Measurements from ENCODE around the gene NRAP.

The NRAP gene

DNA sequence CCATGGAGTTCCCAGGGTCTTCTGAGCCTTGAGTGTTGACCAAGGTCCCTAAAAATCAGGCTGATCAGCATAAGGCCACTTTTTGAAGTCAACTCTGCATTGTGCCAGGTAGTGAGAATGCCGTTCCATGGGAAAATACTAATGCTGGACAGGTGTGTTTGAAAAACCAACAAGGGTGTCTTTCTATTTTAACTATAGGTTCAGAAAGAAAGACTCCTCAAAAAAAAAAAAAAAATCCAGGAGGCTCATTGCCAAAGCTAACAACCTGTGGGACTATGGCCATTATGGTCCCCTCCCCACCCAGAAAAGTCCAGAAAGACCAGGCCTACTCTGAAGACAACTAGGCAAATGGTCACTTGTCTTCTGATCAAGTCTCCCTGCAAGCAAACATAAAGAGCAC lies 44.4 kb downstream of the NRAP start (continued):
- TF ChIP-seq, protein P1, sequence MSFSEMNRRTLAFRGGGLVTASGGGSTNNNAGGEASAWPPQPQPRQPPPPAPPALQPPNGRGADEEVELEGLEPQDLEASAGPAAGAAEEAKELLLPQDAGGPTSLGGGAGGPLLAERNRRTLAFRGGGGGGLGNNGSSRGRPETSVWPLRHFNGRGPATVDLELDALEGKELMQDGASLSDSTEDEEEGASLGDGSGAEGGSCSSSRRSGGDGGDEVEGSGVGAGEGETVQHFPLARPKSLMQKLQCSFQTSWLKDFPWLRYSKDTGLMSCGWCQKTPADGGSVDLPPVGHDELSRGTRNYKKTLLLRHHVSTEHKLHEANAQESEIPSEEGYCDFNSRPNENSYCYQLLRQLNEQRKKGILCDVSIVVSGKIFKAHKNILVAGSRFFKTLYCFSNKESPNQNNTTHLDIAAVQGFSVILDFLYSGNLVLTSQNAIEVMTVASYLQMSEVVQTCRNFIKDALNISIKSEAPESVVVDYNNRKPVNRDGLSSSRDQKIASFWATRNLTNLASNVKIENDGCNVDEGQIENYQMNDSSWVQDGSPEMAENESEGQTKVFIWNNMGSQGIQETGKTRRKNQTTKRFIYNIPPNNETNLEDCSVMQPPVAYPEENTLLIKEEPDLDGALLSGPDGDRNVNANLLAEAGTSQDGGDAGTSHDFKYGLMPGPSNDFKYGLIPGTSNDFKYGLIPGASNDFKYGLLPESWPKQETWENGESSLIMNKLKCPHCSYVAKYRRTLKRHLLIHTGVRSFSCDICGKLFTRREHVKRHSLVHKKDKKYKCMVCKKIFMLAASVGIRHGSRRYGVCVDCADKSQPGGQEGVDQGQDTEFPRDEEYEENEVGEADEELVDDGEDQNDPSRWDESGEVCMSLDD (tag by site-specific recombination; IDR thresholded peaks at IDR 0.05): no peak
- TF ChIP-seq RBAK (tag by site-specific recombination; IDR thresholded peaks at IDR 0.05) (no peak), ZFP3 (tag by site-specific recombination; IDR thresholded peaks at IDR 0.05; ENCODE audit: low read depth) (no peak), ZNF350 (tag by site-specific recombination; IDR thresholded peaks at IDR 0.05) (no peak), TCF7L2 (IDR thresholded peaks at IDR 0.05; ENCODE audit: borderline replicate concordance, low read depth, low read length) (no peak)

DNA sequence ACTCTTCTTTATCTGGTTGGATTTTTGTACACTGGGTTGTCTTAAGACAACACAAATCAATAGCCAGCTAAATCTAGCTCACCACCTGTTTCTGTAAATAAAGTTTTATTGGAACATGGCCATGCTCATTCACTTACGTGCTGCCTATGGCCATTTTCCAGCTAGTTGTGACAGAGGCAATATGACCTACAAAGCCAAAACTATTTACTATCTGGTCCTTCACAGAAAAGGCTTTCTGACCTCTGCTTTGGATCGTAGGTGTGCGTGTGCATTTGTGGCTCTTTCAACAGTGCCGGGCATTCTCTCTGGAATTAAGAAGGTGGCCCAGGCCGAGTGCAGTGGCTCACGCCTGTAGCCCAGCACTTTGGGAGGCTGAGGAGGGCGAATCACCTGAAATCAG lies 45.5 kb downstream of the NRAP start:
- no peak for TF ChIP-seq ZNF777 (tag by site-specific recombination; IDR thresholded peaks at IDR 0.05; ENCODE audit: borderline replicate concordance)
- no peak for TF ChIP-seq ZNF292 (tag by site-specific recombination; IDR thresholded peaks at IDR 0.05; ENCODE audit: borderline replicate concordance, low read depth)
- TF ChIP-seq ZNF514 (tag by site-specific recombination; IDR thresholded peaks at IDR 0.05): no peak
- no peak overlapping the region for H3K4me3 ChIP-seq (ENCODE audit: low read depth, low read length)
- H3K36me3 ChIP-seq (ENCODE audit: control insufficient read depth in 2 of 2, insufficient read depth in 1 of 2, low read length in 2 of 2): no peaks in the 10 kb centered on the region
- no peak overlapping the region for H3K27ac ChIP-seq (ENCODE audit: extremely low read depth, low read depth, low read length)
- ChIA-PET POLR2A (no interaction called here), CTCF (interaction anchor here (1.3 kb wide), 1 partner anchor 31 kb away, joined by 4 read pairs; no protein-coding TSS in a partner anchor)
- H3K9me3 ChIP-seq (ENCODE audit: control insufficient read depth, insufficient read depth, low read depth, low read length): no peaks in the 10 kb centered on the region
- H3K4me1 ChIP-seq (ENCODE audit: control insufficient read depth, insufficient read depth, low read length): no peaks in the 10 kb centered on the region

DNA sequence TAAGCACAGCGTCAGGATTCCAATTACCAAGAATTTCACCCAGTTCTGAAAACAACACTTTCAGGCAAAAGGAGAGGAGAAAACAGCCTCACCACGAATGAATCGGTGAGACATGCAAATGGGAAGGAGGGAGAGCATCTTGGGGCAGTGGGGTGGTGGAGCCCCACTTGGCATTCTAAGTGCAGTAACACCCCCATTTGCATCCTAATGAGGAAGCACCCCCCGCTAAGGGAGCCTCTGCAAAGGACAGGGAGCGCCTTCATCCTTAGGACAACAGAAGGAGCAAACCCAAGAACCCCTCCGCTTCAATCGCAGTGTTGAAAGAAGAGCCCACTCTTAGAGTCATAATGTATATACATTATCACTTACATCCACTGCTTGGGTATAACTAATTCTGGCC lies 46.8 kb downstream of the NRAP start:
- CTCF ChIA-PET: interaction anchor here (0.6 to 3.0 kb wide), 15 partner anchors 10 to 1084 kb away, joined by 3 to 31 read pairs (median 4); no protein-coding TSS in a partner anchor
- Histone ChIP-seq H3K27ac (ENCODE audit: extremely low read depth, low read depth, low read length) (no peak overlapping the region), H3K36me3 (ENCODE audit: control insufficient read depth in 2 of 2, insufficient read depth in 1 of 2, low read length in 2 of 2) (no peaks in the 10 kb centered on the region), H3K9me3 (ENCODE audit: control insufficient read depth, insufficient read depth, low read depth, low read length) (no peaks in the 10 kb centered on the region), H3K4me1 (ENCODE audit: control insufficient read depth, insufficient read depth, low read length) (no peaks in the 10 kb centered on the region), H3K4me3 (ENCODE audit: low read depth, low read length) (no peak overlapping the region)
- TF ChIP-seq ZNF624 (tag by site-specific recombination; IDR thresholded peaks at IDR 0.05): no peak
- TF ChIP-seq WT1 (tag by site-specific recombination; IDR thresholded peaks at IDR 0.05): no peak
- TF ChIP-seq BCL11B (tag by site-specific recombination; IDR thresholded peaks at IDR 0.05; ENCODE audit: low read depth): no peak
- no peak for TF ChIP-seq ZNF274 (IDR thresholded peaks at IDR 0.05; ENCODE audit: low read length)
- no peak for TF ChIP-seq ZNF274 (tag by site-specific recombination; IDR thresholded peaks at IDR 0.05; ENCODE audit: borderline replicate concordance)
- TF ChIP-seq, protein P2, sequence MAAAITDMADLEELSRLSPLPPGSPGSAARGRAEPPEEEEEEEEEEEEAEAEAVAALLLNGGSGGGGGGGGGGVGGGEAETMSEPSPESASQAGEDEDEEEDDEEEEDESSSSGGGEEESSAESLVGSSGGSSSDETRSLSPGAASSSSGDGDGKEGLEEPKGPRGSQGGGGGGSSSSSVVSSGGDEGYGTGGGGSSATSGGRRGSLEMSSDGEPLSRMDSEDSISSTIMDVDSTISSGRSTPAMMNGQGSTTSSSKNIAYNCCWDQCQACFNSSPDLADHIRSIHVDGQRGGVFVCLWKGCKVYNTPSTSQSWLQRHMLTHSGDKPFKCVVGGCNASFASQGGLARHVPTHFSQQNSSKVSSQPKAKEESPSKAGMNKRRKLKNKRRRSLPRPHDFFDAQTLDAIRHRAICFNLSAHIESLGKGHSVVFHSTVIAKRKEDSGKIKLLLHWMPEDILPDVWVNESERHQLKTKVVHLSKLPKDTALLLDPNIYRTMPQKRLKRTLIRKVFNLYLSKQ (tag by site-specific recombination; IDR thresholded peaks at IDR 0.05; ENCODE audit: borderline replicate concordance): no peak
- no peak for TF ChIP-seq ZNF311 (tag by site-specific recombination; IDR thresholded peaks at IDR 0.05; ENCODE audit: borderline replicate concordance)
- TF ChIP-seq ZNF514 (tag by site-specific recombination; IDR thresholded peaks at IDR 0.05): no peak
- no peak for TF ChIP-seq ZNF404 (tag by site-specific recombination; IDR thresholded peaks at IDR 0.05)
- TF ChIP-seq ZXDB (tag by site-specific recombination; IDR thresholded peaks at IDR 0.05): no peak
- TF ChIP-seq, protein P3, sequence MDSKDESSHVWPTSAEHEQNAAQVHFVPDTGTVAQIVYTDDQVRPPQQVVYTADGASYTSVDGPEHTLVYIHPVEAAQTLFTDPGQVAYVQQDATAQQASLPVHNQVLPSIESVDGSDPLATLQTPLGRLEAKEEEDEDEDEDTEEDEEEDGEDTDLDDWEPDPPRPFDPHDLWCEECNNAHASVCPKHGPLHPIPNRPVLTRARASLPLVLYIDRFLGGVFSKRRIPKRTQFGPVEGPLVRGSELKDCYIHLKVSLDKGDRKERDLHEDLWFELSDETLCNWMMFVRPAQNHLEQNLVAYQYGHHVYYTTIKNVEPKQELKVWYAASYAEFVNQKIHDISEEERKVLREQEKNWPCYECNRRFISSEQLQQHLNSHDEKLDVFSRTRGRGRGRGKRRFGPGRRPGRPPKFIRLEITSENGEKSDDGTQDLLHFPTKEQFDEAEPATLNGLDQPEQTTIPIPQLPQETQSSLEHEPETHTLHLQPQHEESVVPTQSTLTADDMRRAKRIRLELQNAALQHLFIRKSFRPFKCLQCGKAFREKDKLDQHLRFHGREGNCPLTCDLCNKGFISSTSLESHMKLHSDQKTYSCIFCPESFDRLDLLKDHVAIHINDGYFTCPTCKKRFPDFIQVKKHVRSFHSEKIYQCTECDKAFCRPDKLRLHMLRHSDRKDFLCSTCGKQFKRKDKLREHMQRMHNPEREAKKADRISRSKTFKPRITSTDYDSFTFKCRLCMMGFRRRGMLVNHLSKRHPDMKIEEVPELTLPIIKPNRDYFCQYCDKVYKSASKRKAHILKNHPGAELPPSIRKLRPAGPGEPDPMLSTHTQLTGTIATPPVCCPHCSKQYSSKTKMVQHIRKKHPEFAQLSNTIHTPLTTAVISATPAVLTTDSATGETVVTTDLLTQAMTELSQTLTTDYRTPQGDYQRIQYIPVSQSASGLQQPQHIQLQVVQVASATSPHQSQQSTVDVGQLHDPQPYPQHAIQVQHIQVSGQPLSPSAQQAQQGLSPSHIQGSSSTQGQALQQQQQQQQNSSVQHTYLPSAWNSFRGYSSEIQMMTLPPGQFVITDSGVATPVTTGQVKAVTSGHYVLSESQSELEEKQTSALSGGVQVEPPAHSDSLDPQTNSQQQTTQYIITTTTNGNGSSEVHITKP (tag by site-specific recombination; IDR thresholded peaks at IDR 0.05): no peak
- TF ChIP-seq SP3 (tag by site-specific recombination; IDR thresholded peaks at IDR 0.05): no peak
- TF ChIP-seq ZNF629 (tag by site-specific recombination; IDR thresholded peaks at IDR 0.05): no peak
- TF ChIP-seq FEZF1 (tag by site-specific recombination; IDR thresholded peaks at IDR 0.05): no peak
- no peak for TF ChIP-seq ZNF621 (tag by site-specific recombination; IDR thresholded peaks at IDR 0.05)
- POLR2A ChIA-PET: no interaction called here

Data from HEK293 (cell line).